Activated effector memory CD4-positive, alpha-beta T cell treated with anti-CD3 and anti-CD28 coated beads, Interleukin-2, amount 50 U/mL, for 16 hours (primary cell): ENCODE results near the gene SPTBN5.

Source experiments
- DNase-seq: peaks from one replicate; pipeline ENCODE4 v3.0.0-alpha.2; 2020

The SPTBN5 gene

GRCh38 chr15:41798607-41799487 is 95.0 kb downstream of the SPTBN5 start:
- peak; percentile 49 for DNase-seq
